SU-DHL-6 (cell line): ENCODE measurements around the gene TEKT3.

Experiments
- H2AFZ ChIP-seq: fragments of 200-600 bp; sonication (generic); 2 replicates; pipeline ENCODE4 v1.6.1; 2014; ENCODE audit warnings: low read depth, mild to moderate bottlenecking, moderate library complexity, mixed read lengths, antibody characterized with exemption, low read length; ENCODE audit not compliant: severe bottlenecking
- H3F3A ChIP-seq: fragments of 200-600 bp; shearing (Covaris generic); 2 replicates; pipeline ENCODE4 v1.6.0; 2016; ENCODE audit warnings: antibody characterized with exemption, mild to moderate bottlenecking; ENCODE audit not compliant: insufficient read depth
- H3K27ac ChIP-seq: fragments of 200-600 bp; sonication (generic); 2 replicates; pipeline ENCODE4 v1.5.1; 2016; ENCODE audit warnings: low read depth, mild to moderate bottlenecking, low read length, moderate library complexity, mixed read lengths
- H3K27me3 ChIP-seq: fragments of 200-600 bp; sonication (generic), shearing (Covaris generic); 2 replicates; pipeline ENCODE4 v1.6.0; 2014; ENCODE audit warnings: mild to moderate bottlenecking, low read length
- H3K36me3 ChIP-seq: fragments of 200-600 bp; sonication (generic); 2 replicates; pipeline ENCODE4 v1.6.1; 2014; ENCODE audit warnings: mild to moderate bottlenecking, low read length, mixed read lengths
- H3K4me2 ChIP-seq: fragments of 300-600, 200-600 bp; shearing (Covaris generic), sonication (generic); 2 replicates; pipeline ENCODE4 v1.6.0; 2014; ENCODE audit warnings: low read length, low read depth, mild to moderate bottlenecking; ENCODE audit not compliant: poor library complexity, severe bottlenecking
- H3K4me3 ChIP-seq: fragments of 200-600 bp; sonication (generic); 2 replicates; pipeline ENCODE4 v1.5.1; 2014; ENCODE audit warnings: antibody characterized with exemption, low read length, mild to moderate bottlenecking, mixed read lengths; ENCODE audit not compliant: insufficient read depth, poor library complexity, severe bottlenecking
- H3K79me2 ChIP-seq: fragments of 200-600 bp; sonication (generic); 2 replicates; pipeline ENCODE4 v1.6.1; 2014; ENCODE audit warnings: mild to moderate bottlenecking, low read length, moderate library complexity; ENCODE audit not compliant: insufficient read depth
- H3K9ac ChIP-seq: fragments of 200-600 bp; sonication (generic); 2 replicates; pipeline ENCODE4 v1.7.0; 2014; ENCODE audit warnings: mild to moderate bottlenecking, low read length
- H3K9me2 ChIP-seq: fragments of 200-600 bp; sonication (generic); replicated peaks from 2 replicates; pipeline ENCODE4 v1.6.1; 2014; ENCODE audit warnings: low read length; ENCODE audit not compliant: insufficient read depth
- H3K9me3 ChIP-seq: fragments of 200-600 bp; sonication (generic); 2 replicates; pipeline ENCODE4 v1.6.1; 2014; ENCODE audit warnings: low read length, mixed read lengths; ENCODE audit not compliant: insufficient read depth
- H4K20me1 ChIP-seq: fragments of 200-600 bp; sonication (generic); 2 replicates; pipeline ENCODE4 v1.6.1; 2014; ENCODE audit warnings: low read depth, mild to moderate bottlenecking, antibody characterized with exemption, low read length, moderate library complexity, mixed read lengths
- EZH2phosphoT487 ChIP-seq: fragments of 200-600 bp; sonication (generic), shearing (Covaris generic); conservative IDR thresholded peaks from 2 replicates; pipeline ENCODE4 v1.6.1; 2018; ENCODE audit warnings: mild to moderate bottlenecking, antibody characterized with exemption, low read length, moderate library complexity, mixed read lengths
- TF ChIP-seq, protein P1 (sequence below): fragments of 200-600 bp; sonication (generic); IDR thresholded peaks from one replicate; pipeline ENCODE4 v1.5.1; 2017; ENCODE audit warnings: antibody characterized with exemption, mild to moderate bottlenecking, low read length, moderate library complexity; ENCODE audit not compliant: insufficient read depth, poor library complexity, severe bottlenecking

TEKT3 gene

DNA sequence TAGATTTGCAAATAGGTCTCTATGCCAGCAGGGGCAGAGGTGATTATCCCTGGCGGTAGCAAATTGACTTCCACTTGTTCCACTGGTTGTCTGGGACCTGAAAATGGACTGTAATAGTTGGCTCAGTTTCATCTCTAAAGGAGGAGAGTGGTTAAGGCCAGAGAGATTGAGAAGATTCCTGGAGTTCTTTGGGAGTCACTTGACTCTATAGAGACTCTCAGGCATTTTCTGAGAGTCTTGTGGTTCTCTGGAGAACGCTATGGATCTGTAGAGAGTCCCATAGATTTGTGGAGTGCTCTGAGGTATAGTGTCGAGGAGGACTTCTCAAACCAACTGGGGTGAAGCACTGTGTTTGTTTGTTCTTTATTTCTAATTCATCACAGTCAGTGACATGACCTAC lies 67.4 kb downstream of the TEKT3 start:
- Histone ChIP-seq H3K27me3 (no peaks in the 10 kb centered on the region), H3K9me3 (no peaks in the 10 kb centered on the region), H3K4me2 (no peak overlapping the region), H3K4me3 (no peak overlapping the region), H4K20me1 (no peaks in the 10 kb centered on the region), H3K9ac (no peak overlapping the region), H3F3A (no peaks in the 10 kb centered on the region), H3K36me3 (no peaks in the 10 kb centered on the region), H2AFZ (no peak overlapping the region), H3K27ac (no peak overlapping the region), H3K9me2 (no peaks in the 10 kb centered on the region), H3K79me2 (no peaks in the 10 kb centered on the region)
- no peak for TF ChIP-seq EZH2phosphoT487
- TF ChIP-seq, protein P1, sequence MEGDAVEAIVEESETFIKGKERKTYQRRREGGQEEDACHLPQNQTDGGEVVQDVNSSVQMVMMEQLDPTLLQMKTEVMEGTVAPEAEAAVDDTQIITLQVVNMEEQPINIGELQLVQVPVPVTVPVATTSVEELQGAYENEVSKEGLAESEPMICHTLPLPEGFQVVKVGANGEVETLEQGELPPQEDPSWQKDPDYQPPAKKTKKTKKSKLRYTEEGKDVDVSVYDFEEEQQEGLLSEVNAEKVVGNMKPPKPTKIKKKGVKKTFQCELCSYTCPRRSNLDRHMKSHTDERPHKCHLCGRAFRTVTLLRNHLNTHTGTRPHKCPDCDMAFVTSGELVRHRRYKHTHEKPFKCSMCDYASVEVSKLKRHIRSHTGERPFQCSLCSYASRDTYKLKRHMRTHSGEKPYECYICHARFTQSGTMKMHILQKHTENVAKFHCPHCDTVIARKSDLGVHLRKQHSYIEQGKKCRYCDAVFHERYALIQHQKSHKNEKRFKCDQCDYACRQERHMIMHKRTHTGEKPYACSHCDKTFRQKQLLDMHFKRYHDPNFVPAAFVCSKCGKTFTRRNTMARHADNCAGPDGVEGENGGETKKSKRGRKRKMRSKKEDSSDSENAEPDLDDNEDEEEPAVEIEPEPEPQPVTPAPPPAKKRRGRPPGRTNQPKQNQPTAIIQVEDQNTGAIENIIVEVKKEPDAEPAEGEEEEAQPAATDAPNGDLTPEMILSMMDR = no peak

- no peak overlapping the region for H3K4me3 ChIP-seq
- H3K9ac ChIP-seq = no peak overlapping the region
- no peaks in the 10 kb centered on the region for H3F3A ChIP-seq
- no peak overlapping the region for H2AFZ ChIP-seq
- no peaks in the 10 kb centered on the region for H3K27me3 ChIP-seq
- no peak overlapping the region for H3K27ac ChIP-seq
- H3K79me2 ChIP-seq = no peaks in the 10 kb centered on the region
- no peak overlapping the region for H3K4me2 ChIP-seq
- H4K20me1 ChIP-seq = no peaks in the 10 kb centered on the region
- H3K9me3 ChIP-seq = no peaks in the 10 kb centered on the region
- no peaks in the 10 kb centered on the region for H3K36me3 ChIP-seq
- TF ChIP-seq, protein P1 = no peak
- no peak for TF ChIP-seq EZH2phosphoT487
- no peaks in the 10 kb centered on the region for H3K9me2 ChIP-seq
Measured at GRCh38 chr17:15273141-15273793, 68.1 kb downstream of the TEKT3 start.

GRCh38 chr17:15271741-15272140 lies 69.7 kb downstream of the TEKT3 start:
- no peak overlapping the region for H3K4me2 ChIP-seq
- no peak for TF ChIP-seq EZH2phosphoT487
- TF ChIP-seq, protein P1 = no peak
- no peak overlapping the region for H3K27ac ChIP-seq

More at GRCh38 chr17:15271741-15272140, 69.7 kb downstream of the TEKT3 start:
- H3K9ac ChIP-seq = no peak overlapping the region
- H3K4me3 ChIP-seq = no peak overlapping the region
- no peaks in the 10 kb centered on the region for H3K79me2 ChIP-seq
- H3K27me3 ChIP-seq = no peaks in the 10 kb centered on the region
- H2AFZ ChIP-seq = no peak overlapping the region
- no peaks in the 10 kb centered on the region for H3K36me3 ChIP-seq
- no peaks in the 10 kb centered on the region for H3K9me2 ChIP-seq
- H3K9me3 ChIP-seq = no peaks in the 10 kb centered on the region
- H3F3A ChIP-seq = no peaks in the 10 kb centered on the region
- H4K20me1 ChIP-seq = no peaks in the 10 kb centered on the region
